ENCODE results near the gene HEATR3.

DNA sequence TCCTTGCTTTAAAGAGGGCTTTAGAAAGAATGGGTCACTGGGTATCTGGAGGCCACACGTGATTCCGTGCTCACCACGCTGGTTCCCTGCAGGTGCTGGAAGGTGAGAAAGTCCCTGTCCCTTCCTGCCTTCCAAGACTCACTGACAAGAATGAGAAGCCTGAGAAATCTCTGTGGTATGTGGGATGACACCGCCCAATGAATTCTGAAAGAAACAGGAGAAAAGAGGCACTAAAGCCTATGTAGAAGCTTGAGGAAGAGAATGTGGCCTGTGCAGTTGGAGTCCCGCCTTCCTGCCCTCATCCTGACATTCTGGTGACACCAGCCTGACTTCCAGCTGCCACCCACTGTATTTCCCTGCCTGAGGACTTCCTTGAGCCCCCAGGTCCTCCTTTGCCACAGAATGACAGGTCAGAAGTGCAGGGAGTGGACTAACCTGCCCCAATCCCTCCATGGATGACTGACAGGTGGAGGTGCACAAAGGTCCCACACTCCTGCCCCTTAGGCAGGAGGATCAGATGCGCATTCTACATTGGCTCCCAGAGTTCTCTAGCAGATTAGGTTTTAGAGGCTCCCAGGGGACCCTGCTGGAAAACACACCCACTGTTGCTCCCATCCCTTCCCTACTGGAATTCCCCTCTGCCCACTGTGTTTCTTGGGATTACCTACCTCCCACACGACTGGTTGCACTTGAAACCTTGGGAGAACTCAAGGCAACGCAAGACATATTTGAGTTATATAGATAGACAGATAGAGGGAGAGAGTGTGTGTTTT, 48.8 kb downstream of the HEATR3 start:
- TF ChIP-seq, protein P1, sequence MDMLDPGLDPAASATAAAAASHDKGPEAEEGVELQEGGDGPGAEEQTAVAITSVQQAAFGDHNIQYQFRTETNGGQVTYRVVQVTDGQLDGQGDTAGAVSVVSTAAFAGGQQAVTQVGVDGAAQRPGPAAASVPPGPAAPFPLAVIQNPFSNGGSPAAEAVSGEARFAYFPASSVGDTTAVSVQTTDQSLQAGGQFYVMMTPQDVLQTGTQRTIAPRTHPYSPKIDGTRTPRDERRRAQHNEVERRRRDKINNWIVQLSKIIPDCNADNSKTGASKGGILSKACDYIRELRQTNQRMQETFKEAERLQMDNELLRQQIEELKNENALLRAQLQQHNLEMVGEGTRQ (IDR thresholded peaks at IDR 0.05; ENCODE audit: low read depth, low read length), result no peak
- TF ChIP-seq, protein P1 (CRISPR knock-in tag; IDR thresholded peaks at IDR 0.05; ENCODE audit: borderline replicate concordance), result no peak
- TF ChIP-seq, protein P2, sequence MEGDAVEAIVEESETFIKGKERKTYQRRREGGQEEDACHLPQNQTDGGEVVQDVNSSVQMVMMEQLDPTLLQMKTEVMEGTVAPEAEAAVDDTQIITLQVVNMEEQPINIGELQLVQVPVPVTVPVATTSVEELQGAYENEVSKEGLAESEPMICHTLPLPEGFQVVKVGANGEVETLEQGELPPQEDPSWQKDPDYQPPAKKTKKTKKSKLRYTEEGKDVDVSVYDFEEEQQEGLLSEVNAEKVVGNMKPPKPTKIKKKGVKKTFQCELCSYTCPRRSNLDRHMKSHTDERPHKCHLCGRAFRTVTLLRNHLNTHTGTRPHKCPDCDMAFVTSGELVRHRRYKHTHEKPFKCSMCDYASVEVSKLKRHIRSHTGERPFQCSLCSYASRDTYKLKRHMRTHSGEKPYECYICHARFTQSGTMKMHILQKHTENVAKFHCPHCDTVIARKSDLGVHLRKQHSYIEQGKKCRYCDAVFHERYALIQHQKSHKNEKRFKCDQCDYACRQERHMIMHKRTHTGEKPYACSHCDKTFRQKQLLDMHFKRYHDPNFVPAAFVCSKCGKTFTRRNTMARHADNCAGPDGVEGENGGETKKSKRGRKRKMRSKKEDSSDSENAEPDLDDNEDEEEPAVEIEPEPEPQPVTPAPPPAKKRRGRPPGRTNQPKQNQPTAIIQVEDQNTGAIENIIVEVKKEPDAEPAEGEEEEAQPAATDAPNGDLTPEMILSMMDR (CRISPR knock-in tag; IDR thresholded peaks at IDR 0.05), result no peak
- TF ChIP-seq MXI1 (IDR thresholded peaks at IDR 0.05; ENCODE audit: borderline replicate concordance, low read depth, low read length) (no peak), POLR2AphosphoS5 (IDR thresholded peaks at IDR 0.05; ENCODE audit: low read depth, low read length) (no peak), KDM6A (CRISPR knock-in tag; IDR thresholded peaks at IDR 0.05; ENCODE audit: low read depth) (no peak)
- TF ChIP-seq, protein P3, sequence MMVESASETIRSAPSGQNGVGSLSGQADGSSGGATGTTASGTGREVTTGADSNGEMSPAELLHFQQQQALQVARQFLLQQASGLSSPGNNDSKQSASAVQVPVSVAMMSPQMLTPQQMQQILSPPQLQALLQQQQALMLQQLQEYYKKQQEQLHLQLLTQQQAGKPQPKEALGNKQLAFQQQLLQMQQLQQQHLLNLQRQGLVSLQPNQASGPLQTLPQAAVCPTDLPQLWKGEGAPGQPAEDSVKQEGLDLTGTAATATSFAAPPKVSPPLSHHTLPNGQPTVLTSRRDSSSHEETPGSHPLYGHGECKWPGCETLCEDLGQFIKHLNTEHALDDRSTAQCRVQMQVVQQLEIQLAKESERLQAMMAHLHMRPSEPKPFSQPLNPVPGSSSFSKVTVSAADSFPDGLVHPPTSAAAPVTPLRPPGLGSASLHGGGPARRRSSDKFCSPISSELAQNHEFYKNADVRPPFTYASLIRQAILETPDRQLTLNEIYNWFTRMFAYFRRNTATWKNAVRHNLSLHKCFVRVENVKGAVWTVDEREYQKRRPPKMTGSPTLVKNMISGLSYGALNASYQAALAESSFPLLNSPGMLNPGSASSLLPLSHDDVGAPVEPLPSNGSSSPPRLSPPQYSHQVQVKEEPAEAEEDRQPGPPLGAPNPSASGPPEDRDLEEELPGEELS (CRISPR knock-in tag; IDR thresholded peaks at IDR 0.05), result no peak

Data from HepG2 (cell line).